Measurements from ENCODE around the gene FIBCD1.

Gene FIBCD1

GRCh38 chr9:130854835-130855234 is 84.2 kb downstream of the FIBCD1 start:
- DNase-seq, result no peak

- no peak for DNase-seq
These were observed 85.0 kb downstream of the FIBCD1 start for GRCh38 chr9:130854092-130854491.

- no peak for DNase-seq
These were observed 86.2 kb downstream of the FIBCD1 start for GRCh38 chr9:130852801-130853200.
